Measurements from ENCODE around the gene NAV3.

DNA sequence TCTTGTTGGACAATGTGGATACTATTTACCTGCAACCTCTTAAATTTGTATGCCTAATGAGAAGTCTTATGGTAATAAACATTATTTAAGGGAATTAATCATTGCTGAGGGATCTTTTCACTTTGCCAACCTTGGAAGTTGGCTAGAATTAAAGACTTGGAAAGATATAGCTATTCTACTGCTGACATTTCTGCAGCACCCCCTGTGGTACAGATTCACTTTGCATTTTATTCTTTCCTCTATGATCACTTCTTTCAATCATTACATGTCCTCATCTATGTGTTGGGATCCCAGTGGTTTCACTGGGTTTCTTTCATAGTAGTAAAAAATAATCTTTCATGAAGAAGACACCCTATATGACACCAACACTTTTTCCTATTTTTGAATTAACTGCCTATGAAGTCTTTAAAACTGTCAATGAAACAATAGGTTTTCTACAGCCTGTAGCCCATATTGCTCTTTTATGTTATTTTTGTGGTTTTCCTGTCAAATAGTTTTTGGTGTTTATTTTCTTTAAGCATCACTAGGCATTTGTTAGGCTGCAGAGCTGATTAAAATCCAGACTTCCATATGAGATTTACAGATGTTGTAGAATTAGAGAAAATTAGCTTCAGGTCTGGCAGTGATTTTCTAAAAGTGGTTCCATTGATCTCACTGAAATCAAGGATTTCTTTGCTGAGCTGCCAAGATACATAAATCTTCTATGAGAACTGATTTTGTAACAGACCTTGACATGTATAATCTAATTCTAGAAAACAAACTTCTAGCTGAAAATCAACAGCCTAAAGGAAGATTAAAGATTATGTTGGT, 256.1 kb downstream of the NAV3 start:
- TF ChIP-seq, protein P1, sequence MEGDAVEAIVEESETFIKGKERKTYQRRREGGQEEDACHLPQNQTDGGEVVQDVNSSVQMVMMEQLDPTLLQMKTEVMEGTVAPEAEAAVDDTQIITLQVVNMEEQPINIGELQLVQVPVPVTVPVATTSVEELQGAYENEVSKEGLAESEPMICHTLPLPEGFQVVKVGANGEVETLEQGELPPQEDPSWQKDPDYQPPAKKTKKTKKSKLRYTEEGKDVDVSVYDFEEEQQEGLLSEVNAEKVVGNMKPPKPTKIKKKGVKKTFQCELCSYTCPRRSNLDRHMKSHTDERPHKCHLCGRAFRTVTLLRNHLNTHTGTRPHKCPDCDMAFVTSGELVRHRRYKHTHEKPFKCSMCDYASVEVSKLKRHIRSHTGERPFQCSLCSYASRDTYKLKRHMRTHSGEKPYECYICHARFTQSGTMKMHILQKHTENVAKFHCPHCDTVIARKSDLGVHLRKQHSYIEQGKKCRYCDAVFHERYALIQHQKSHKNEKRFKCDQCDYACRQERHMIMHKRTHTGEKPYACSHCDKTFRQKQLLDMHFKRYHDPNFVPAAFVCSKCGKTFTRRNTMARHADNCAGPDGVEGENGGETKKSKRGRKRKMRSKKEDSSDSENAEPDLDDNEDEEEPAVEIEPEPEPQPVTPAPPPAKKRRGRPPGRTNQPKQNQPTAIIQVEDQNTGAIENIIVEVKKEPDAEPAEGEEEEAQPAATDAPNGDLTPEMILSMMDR (conservative IDR thresholded peaks at IDR 0.05; ENCODE audit: low read depth, low read length), result peak; percentile 53; the same call in 1 of the 2 replicates
- TF ChIP-seq EZH2 (IDR thresholded peaks at IDR 0.05; ENCODE audit: borderline replicate concordance, low read depth, low read length, poor library complexity, severe bottlenecking), result no peak

All from A673 (cell line).